Common myeloid progenitor, CD34-positive (primary cell): Measurements from ENCODE around the gene MGST2.
A peak's percentile ranks its signal among the peaks of the same experiment; 100 is the strongest.

Experiments
- CTCF ChIA-PET: fragments of 350-600 bp; sonication (Branson Sonifier 250); formaldehyde crosslinking; loops from one replicate; lab custom pipeline; 2021; ENCODE audit warnings: antibody characterized with exemption; lab: Charles Lee
- POLR2A ChIA-PET: fragments of 350-600 bp; sonication (Branson Sonifier 250); formaldehyde crosslinking; loops from one replicate; lab custom pipeline; 2021; ENCODE audit warnings: antibody characterized with exemption; lab: Charles Lee
- DNase-seq, 3 donors: peaks; one replicate each; pipeline versions ENCODE4 v3.0.0 to v3.0.0-alpha.2; 2013
- H3K27ac ChIP-seq, 2 experiments: 1 replicate in 1 of 2; 2 replicates in 1 of 2; pipeline ENCODE4 v1.7.0; 2013; ENCODE audit warnings: inconsistent platforms in 2 of 2, low read length in 2 of 2, mild to moderate bottlenecking in 2 of 2, low read depth in 1 of 2, moderate library complexity in 1 of 2; ENCODE audit not compliant: severe bottlenecking in 2 of 2, insufficient read depth in 1 of 2, poor library complexity in 1 of 2
- H3K27me3 ChIP-seq, 5 experiments: replicated peaks in 2 of 5; 1 replicate in 3 of 5; 2 replicates in 2 of 5; pipeline versions ENCODE4 v1.6.1 to v1.7.0; 2013; ENCODE audit warnings: low read length in 4 of 5, mild to moderate bottlenecking in 2 of 5, moderate library complexity in 2 of 5, inconsistent platforms in 1 of 5; ENCODE audit not compliant: insufficient read depth in 5 of 5, control insufficient read depth in 4 of 5
- H3K36me3 ChIP-seq, 4 experiments: 1 replicate in 2 of 4; 2 replicates in 2 of 4; pipeline versions ENCODE4 v1.6.1 to v1.7.0; 2013; ENCODE audit warnings: low read length in 3 of 4, control low read depth in 1 of 4, mild to moderate bottlenecking in 1 of 4; ENCODE audit not compliant: control insufficient read depth in 4 of 4, insufficient read depth in 4 of 4
- H3K4me1 ChIP-seq, 4 experiments: 1 replicate in 3 of 4; 2 replicates in 1 of 4; pipeline versions ENCODE4 v1.6.1 to v1.7.1; 2013; ENCODE audit warnings: low read length in 3 of 4, mild to moderate bottlenecking in 3 of 4, control low read depth in 1 of 4, inconsistent platforms in 1 of 4, moderate library complexity in 1 of 4; ENCODE audit not compliant: control insufficient read depth in 4 of 4, insufficient read depth in 4 of 4; ENCODE audit errors: control extremely low read depth in 1 of 4
- H3K4me3 ChIP-seq, 7 experiments: 1 replicate in 4 of 7; 2 replicates in 3 of 7; pipeline versions ENCODE4 v1.5.1 to v1.7.0; 2013; ENCODE audit warnings: mild to moderate bottlenecking in 7 of 7, low read length in 6 of 7, moderate library complexity in 6 of 7, inconsistent platforms in 2 of 7, low read depth in 2 of 7, control low read depth in 1 of 7; ENCODE audit not compliant: insufficient read depth in 4 of 7, control insufficient read depth in 1 of 7; ENCODE audit errors: extremely low read depth in 1 of 7
- H3K9me3 ChIP-seq, 5 experiments: 1 replicate in 4 of 5; 2 replicates in 1 of 5; pipeline versions ENCODE4 v1.6.1 to v1.7.1; 2013; ENCODE audit warnings: low read length in 4 of 5, mild to moderate bottlenecking in 2 of 5, inconsistent platforms in 1 of 5, low read depth in 1 of 5, moderate library complexity in 1 of 5; ENCODE audit not compliant: control insufficient read depth in 4 of 5, insufficient read depth in 2 of 5; ENCODE audit errors: control extremely low read depth in 1 of 5
- WGBS: methylation state at CpG from one replicate; pipeline ENCODE4 v1.1.5; 2013; ENCODE audit not compliant: insufficient coverage; 5-methylcytosine and 5-hydroxymethylcytosine counted together

MGST2 gene

GRCh38 chr4:139734875-139735380 is 69.3 kb downstream of the MGST2 start:
- peak overlapping the region in 1 of 2 experiments; percentile 63 for H3K27ac ChIP-seq
- H3K9me3 ChIP-seq: no peaks in the 10 kb centered on the region
- CTCF ChIA-PET: interaction anchor here (0.7 to 3.2 kb wide), 18 partner anchors 23 to 626 kb away, joined by 3 to 22 read pairs (median 4); no protein-coding TSS in a partner anchor
- H3K27me3 ChIP-seq: no peaks in the 10 kb centered on the region
- peak overlapping the region; percentile 16 to 82 (median 57) for H3K4me3 ChIP-seq
- under 1% methylated on average over 34 of the region's 42 CpGs for WGBS
- POLR2A ChIA-PET: interaction anchor here (0.6 to 1.0 kb wide), 2 partner anchors 416 to 562 kb away, joined by 3 to 5 read pairs; no protein-coding TSS in a partner anchor
- H3K36me3 ChIP-seq: peaks cover 0 to 6% (median 3%) of the 10 kb centered on the region in 4 experiments
- DNase-seq: peak; percentile 87 to 97 (median 96)
- H3K4me1 ChIP-seq: peaks cover 6 to 26% (median 13%) of the 10 kb centered on the region in 4 experiments

GRCh38 chr4:139735381-139736273 is 70.0 kb downstream of the MGST2 start:
- H3K4me3 ChIP-seq: peak overlapping the region; percentile 16 to 82 (median 57)
- under 1% methylated on average over 49 of the region's 59 CpGs for WGBS
- peak overlapping the region in 1 of 2 experiments; percentile 63 for H3K27ac ChIP-seq
- DNase-seq: peak; percentile 34 to 70 (median 56)
- ChIA-PET CTCF (interaction anchor here (0.6 to 5.8 kb wide), 19 partner anchors 11 to 625 kb away, joined by 3 to 34 read pairs (median 5); no protein-coding TSS in a partner anchor), POLR2A (interaction anchor here (0.6 to 1.0 kb wide), 2 partner anchors 415 to 563 kb away, joined by 3 to 5 read pairs; no protein-coding TSS in a partner anchor)
- no peaks in the 10 kb centered on the region for H3K9me3 ChIP-seq
- no peaks in the 10 kb centered on the region for H3K27me3 ChIP-seq
- H3K36me3 ChIP-seq: no peaks in the 10 kb centered on the region
- peaks cover 6 to 33% (median 20%) of the 10 kb centered on the region in 4 experiments for H3K4me1 ChIP-seq

GRCh38 chr4:139736274-139736660 is 70.6 kb downstream of the MGST2 start:
- DNase-seq: no peak
- Histone ChIP-seq H3K36me3 (no peaks in the 10 kb centered on the region), H3K4me1 (peaks cover 6 to 39% (median 25%) of the 10 kb centered on the region in 4 experiments), H3K4me3 (peak overlapping the region in 1 of 7 experiments; percentile 82), H3K27me3 (no peaks in the 10 kb centered on the region), H3K27ac (no peak overlapping the region), H3K9me3 (no peaks in the 10 kb centered on the region)
- POLR2A ChIA-PET: no interaction called here
- CTCF ChIA-PET: interaction anchor here (0.6 to 5.8 kb wide), 12 partner anchors 11 to 624 kb away, joined by 3 to 34 read pairs (median 5); no protein-coding TSS in a partner anchor
- 94% methylated on average over 3 of the region's 5 CpGs for WGBS

GRCh38 chr4:139736661-139737060 is 71.0 kb downstream of the MGST2 start:
- no peak for DNase-seq
- no peak overlapping the region for H3K4me3 ChIP-seq
- 100% methylated on average over 2 of the region's 2 CpGs for WGBS
- H3K4me1 ChIP-seq: peaks cover 6 to 40% (median 25%) of the 10 kb centered on the region in 4 experiments
- ChIA-PET CTCF (interaction anchor here (0.6 to 5.8 kb wide), 12 partner anchors 10 to 624 kb away, joined by 3 to 34 read pairs (median 5); no protein-coding TSS in a partner anchor), POLR2A (no interaction called here)
- H3K27me3 ChIP-seq: no peaks in the 10 kb centered on the region
- H3K36me3 ChIP-seq: no peaks in the 10 kb centered on the region
- H3K9me3 ChIP-seq: no peaks in the 10 kb centered on the region
- no peak overlapping the region for H3K27ac ChIP-seq

GRCh38 chr4:139738846-139739613 is 73.4 kb downstream of the MGST2 start:
- Histone ChIP-seq H3K27me3 (no peaks in the 10 kb centered on the region), H3K4me1 (peaks cover 5 to 45% (median 26%) of the 10 kb centered on the region in 4 experiments), H3K4me3 (no peak overlapping the region), H3K36me3 (no peaks in the 10 kb centered on the region), H3K27ac (no peak overlapping the region), H3K9me3 (no peaks in the 10 kb centered on the region)
- WGBS: 100% methylated on average over 1 of the region's 2 CpGs
- POLR2A ChIA-PET: no interaction called here
- no peak for DNase-seq
- CTCF ChIA-PET: interaction anchor here (0.6 to 5.8 kb wide), 12 partner anchors 8 to 625 kb away, joined by 3 to 34 read pairs (median 3); no protein-coding TSS in a partner anchor

GRCh38 chr4:139740121-139740520 is 74.5 kb downstream of the MGST2 start:
- no peak overlapping the region for H3K27ac ChIP-seq
- no peaks in the 10 kb centered on the region for H3K27me3 ChIP-seq
- H3K4me1 ChIP-seq: peaks cover 0 to 36% (median 21%) of the 10 kb centered on the region in 4 experiments
- DNase-seq: peak in 2 of 3 donors; percentile 40 to 55
- no peaks in the 10 kb centered on the region for H3K9me3 ChIP-seq
- no peaks in the 10 kb centered on the region for H3K36me3 ChIP-seq
- CTCF ChIA-PET: interaction anchor here (1.1 to 5.8 kb wide), 8 partner anchors 9 to 586 kb away, joined by 3 to 34 read pairs (median 3); no protein-coding TSS in a partner anchor
- no peak overlapping the region for H3K4me3 ChIP-seq
- POLR2A ChIA-PET: no interaction called here
- 65% methylated on average over 5 of the region's 5 CpGs for WGBS
